B cell (primary cell): Measurements from ENCODE around the gene ERC2.

Source experiments
- CTCF ChIP-seq: fragments of 200-600 bp; IDR thresholded peaks from one replicate; pipeline ENCODE4 v1.8.0; 2022; ENCODE audit warnings: antibody characterized with exemption, mild to moderate bottlenecking
- EZH2 ChIP-seq: IDR thresholded peaks from 2 replicates; pipeline ENCODE4 v1.6.1; 2012; ENCODE audit warnings: borderline replicate concordance, low read depth, mild to moderate bottlenecking, moderate library complexity, low read length; ENCODE audit not compliant: insufficient read depth, poor library complexity, severe bottlenecking

DNA sequence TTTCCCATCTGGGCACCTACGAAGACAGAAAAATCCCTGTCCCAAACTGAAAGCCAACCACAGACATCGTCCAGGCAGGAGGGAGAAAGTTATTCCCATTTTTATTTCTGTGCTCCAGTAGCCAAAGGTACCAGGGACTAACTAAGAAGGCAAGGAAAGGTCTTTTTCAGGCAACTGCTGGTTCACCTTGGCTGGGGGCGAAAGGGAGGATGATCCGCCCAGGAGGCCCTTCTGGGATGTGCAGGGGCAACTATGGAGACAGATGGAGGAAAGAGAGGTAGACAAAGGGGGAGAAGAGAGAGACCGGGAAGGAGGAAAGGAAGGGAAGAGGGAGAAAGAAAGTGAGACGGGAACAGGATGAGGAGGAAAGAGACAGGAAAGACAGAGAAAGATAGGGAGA is 994.5 kb downstream of the ERC2 start:
- TF ChIP-seq CTCF (no peak), EZH2 (no peak)
